Measurements from ENCODE around the gene BCL3. TPM values are rescaled to one million over a fixed set of nuclear protein-coding genes. Genes with fewer than 3 reads are reported as not detected.

Gene BCL3
- total RNA-seq, 1 experiment from 2014 or later, result 2.2 TPM

DNA sequence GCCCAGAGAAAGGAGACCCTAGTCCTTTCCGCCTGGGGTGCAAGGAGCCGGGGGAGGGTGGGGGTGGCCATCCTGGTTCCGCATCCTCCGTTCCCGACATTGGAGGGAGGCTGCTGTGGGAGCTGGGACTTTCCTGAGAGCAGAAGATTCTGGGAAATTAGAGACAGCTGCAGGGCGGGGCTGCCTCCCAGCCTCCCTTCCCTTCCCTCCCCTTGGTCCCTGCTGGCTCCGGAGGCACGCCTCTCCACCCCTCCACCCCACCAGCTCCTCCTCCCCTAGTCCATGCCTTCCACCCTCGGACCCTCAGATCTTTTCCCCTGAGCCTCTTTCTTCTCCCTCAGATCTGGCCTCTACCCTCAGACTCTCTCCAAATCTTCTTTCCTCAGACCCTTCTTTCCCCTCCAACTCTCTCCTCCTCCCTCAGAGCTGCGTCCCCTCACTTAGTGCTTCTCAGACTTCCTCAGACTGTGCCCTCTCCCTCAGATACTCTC lies 3.1 kb upstream of the BCL3 start:
- no peak overlapping the region for H2BK5ac ChIP-seq (ENCODE audit: insufficient read length, low read length)
- no peak overlapping the region for H3K4ac ChIP-seq (ENCODE audit: low read depth, low read length)
- no peak overlapping the region for H2AFZ ChIP-seq (ENCODE audit: low read length)
- peaks cover 5 to 31% of the 10 kb centered on the region in 2 experiments for H3K4me1 Mint-ChIP-seq
- no peak overlapping the region for H3K27ac Mint-ChIP-seq
- H4K5ac ChIP-seq (ENCODE audit: insufficient read length, low read depth, low read length), result no peak overlapping the region
- no peak overlapping the region for H3K14ac ChIP-seq (ENCODE audit: insufficient read depth, low read length)
- H2AK5ac ChIP-seq (ENCODE audit: insufficient read length, low read length), result no peak overlapping the region
- no peaks in the 10 kb centered on the region for H4K20me1 ChIP-seq (ENCODE audit: control insufficient read depth, insufficient read depth, insufficient read length)
- H3K4me1 ChIP-seq (ENCODE audit: insufficient read depth, low read length), result no peaks in the 10 kb centered on the region; the same call in 1 of the 2 replicates
- H3K9ac ChIP-seq (ENCODE audit: extremely low read depth, insufficient read length, low read length), result no peak overlapping the region
- peak overlapping the region in 1 of 2 experiments; percentile 53; a peak in 2 of 5 replicates for H3K4me3 Mint-ChIP-seq
- H2BK20ac ChIP-seq (ENCODE audit: low read depth, low read length, poor library complexity, severe bottlenecking), result no peak overlapping the region
- H4K91ac ChIP-seq (ENCODE audit: insufficient read length, low read depth, low read length), result no peak overlapping the region
- peaks cover 5% of the 10 kb centered on the region for H3K23me2 ChIP-seq (ENCODE audit: insufficient read length, low read depth, low read length, poor library complexity, severe bottlenecking)
- H3K4me2 ChIP-seq (ENCODE audit: insufficient read depth, insufficient read length, low read length), result no peak overlapping the region
- H3K79me1 ChIP-seq (ENCODE audit: insufficient read depth, low read depth, low read length, poor library complexity, severe bottlenecking), result no peaks in the 10 kb centered on the region
- DNase-seq, result peak; percentile 62
- H3K27ac ChIP-seq (ENCODE audit: insufficient read length, low read depth, low read length), result no peak overlapping the region
- H3K27me3 ChIP-seq (ENCODE audit: insufficient read depth, low read length), result peaks cover 32% of the 10 kb centered on the region
- H3K36me3 Mint-ChIP-seq (ENCODE audit: insufficient read depth in 1 of 3, low read depth in 3 of 3), result no peaks in the 10 kb centered on the region
- no peak overlapping the region for H3T11ph ChIP-seq (ENCODE audit: low read length)
- no peaks in the 10 kb centered on the region for H3K9me3 ChIP-seq (ENCODE audit: control insufficient read depth, low read depth, low read length)
- no peak overlapping the region for H3K23ac ChIP-seq (ENCODE audit: insufficient read length, low read depth, low read length)
- no peaks in the 10 kb centered on the region; a peak in 2 of 5 replicates for H3K9me3 Mint-ChIP-seq
- H3K79me2 ChIP-seq (ENCODE audit: insufficient read depth, low read length), result no peaks in the 10 kb centered on the region
- H3K27me3 Mint-ChIP-seq (ENCODE audit: low read depth), result peaks cover 63% of the 10 kb centered on the region
- H3K18ac ChIP-seq (ENCODE audit: insufficient read length, low read depth, low read length), result no peak overlapping the region
- TF ChIP-seq, protein P1, sequence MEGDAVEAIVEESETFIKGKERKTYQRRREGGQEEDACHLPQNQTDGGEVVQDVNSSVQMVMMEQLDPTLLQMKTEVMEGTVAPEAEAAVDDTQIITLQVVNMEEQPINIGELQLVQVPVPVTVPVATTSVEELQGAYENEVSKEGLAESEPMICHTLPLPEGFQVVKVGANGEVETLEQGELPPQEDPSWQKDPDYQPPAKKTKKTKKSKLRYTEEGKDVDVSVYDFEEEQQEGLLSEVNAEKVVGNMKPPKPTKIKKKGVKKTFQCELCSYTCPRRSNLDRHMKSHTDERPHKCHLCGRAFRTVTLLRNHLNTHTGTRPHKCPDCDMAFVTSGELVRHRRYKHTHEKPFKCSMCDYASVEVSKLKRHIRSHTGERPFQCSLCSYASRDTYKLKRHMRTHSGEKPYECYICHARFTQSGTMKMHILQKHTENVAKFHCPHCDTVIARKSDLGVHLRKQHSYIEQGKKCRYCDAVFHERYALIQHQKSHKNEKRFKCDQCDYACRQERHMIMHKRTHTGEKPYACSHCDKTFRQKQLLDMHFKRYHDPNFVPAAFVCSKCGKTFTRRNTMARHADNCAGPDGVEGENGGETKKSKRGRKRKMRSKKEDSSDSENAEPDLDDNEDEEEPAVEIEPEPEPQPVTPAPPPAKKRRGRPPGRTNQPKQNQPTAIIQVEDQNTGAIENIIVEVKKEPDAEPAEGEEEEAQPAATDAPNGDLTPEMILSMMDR (conservative IDR thresholded peaks at IDR 0.05), result no peak
- H4K8ac ChIP-seq (replicated peaks; ENCODE audit: insufficient read length, low read depth, low read length), result no peak overlapping the region
- H2BK120ac ChIP-seq (ENCODE audit: low read depth, low read length, poor library complexity, severe bottlenecking), result no peak overlapping the region
- H2BK15ac ChIP-seq (ENCODE audit: low read depth, low read length), result no peak overlapping the region
- H3K56ac ChIP-seq (ENCODE audit: insufficient read length, low read depth, low read length), result no peak overlapping the region
- no CpG with 5 or more reads among the region's 10 CpGs for WGBS (ENCODE audit: extremely low coverage, insufficient read length, low lambda C conversion rate)
- no peak overlapping the region for H2BK12ac ChIP-seq (ENCODE audit: insufficient read length, low read depth, low read length)

Measured in H9 (cell line).